ENCODE data around the gene LCP1.
A peak's percentile ranks its signal among the peaks of the same experiment; 100 is the strongest.
"Not testable (repeated sequence)": the region's sequence is repeated elsewhere in the genome, so short reads cannot be mapped to it uniquely, and the experiment has no call there.

The LCP1 gene

DNA sequence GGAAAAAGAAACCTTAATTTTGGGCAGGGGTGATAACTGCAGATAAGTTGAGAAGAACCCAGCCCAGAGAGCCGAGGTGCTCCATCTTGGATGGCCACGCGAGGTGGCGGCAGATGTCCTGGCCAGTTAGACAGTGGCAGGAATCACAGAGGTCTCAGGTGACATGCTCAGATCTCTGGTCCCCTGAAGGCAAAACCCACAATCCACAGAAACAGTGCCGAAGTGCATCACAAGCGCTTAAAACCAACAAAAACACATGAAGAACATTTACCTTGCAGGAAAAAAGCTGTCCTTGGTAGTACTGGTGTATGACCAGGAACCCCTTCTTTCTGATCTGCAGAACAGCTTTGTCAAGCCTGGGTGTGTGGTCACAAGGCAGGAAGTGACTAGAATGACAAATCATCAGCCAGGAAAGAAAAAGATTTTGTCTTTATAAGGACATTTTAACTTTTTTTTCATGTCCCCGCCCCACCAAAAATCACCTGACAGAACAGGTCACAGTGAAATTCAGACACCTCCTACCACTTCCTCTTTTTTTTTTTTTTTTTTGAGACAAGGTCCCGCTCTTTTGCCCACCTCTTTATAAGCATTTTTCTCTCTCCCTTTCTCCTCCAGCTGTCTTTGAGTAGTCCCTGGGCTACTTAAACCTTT, at the start of gene LCP1:
TSS of gene LCP1 (minus strand) at position 338 of the 651 bp plus-strand sequence. CDS start 22,515 bp downstream, outside the sequence.
- peak; percentile 97 for DNase-seq (ENCODE audit: low read depth)
- H3K4me3 ChIP-seq (ENCODE audit: low read depth, low read length), result peak within 1 kb of the TSS; percentile 92
- TF ChIP-seq, protein P1, sequence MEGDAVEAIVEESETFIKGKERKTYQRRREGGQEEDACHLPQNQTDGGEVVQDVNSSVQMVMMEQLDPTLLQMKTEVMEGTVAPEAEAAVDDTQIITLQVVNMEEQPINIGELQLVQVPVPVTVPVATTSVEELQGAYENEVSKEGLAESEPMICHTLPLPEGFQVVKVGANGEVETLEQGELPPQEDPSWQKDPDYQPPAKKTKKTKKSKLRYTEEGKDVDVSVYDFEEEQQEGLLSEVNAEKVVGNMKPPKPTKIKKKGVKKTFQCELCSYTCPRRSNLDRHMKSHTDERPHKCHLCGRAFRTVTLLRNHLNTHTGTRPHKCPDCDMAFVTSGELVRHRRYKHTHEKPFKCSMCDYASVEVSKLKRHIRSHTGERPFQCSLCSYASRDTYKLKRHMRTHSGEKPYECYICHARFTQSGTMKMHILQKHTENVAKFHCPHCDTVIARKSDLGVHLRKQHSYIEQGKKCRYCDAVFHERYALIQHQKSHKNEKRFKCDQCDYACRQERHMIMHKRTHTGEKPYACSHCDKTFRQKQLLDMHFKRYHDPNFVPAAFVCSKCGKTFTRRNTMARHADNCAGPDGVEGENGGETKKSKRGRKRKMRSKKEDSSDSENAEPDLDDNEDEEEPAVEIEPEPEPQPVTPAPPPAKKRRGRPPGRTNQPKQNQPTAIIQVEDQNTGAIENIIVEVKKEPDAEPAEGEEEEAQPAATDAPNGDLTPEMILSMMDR (IDR thresholded peaks at IDR 0.05; ENCODE audit: low read depth, low read length, missing control alignments), result no peak

DNA sequence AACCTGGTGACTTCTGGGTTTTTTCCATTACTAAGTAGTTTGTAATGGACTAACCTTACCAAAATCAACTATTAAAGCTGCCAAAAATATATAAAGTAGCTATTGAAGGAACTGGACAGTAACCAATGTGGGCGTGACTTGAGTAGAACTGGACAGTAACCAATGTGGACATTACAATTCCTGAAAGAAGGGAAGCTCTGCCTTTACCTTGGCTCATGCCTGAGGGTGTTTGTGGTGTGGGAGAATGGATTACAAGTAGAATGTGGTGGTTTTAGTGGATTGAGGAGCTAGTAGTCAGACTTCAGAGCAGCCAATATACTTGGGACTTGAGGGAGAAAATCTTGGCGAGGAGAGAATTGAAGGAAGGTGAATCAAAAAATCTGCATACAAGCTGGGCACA, 47.3 kb upstream of the LCP1 start:
- TF ChIP-seq, protein P1 (IDR thresholded peaks at IDR 0.05; ENCODE audit: low read depth, low read length, missing control alignments), result no peak
- DNase-seq (ENCODE audit: low read depth), result no peak

GRCh38 chr13:46220234-46220633, 38.3 kb upstream of the LCP1 start:
- not testable (repeated sequence) for DNase-seq (ENCODE audit: low read depth)

More for the DNA sequence above, 47.3 kb upstream of the LCP1 start:
- H3K4me3 ChIP-seq (ENCODE audit: low read depth, low read length), result no peak overlapping the region

GRCh38 chr13:46214741-46215140, 32.8 kb upstream of the LCP1 start:
- H3K4me3 ChIP-seq (ENCODE audit: low read depth, low read length), result not testable (repeated sequence)

More at GRCh38 chr13:46220234-46220633, 38.3 kb upstream of the LCP1 start:
- not testable (repeated sequence) for H3K4me3 ChIP-seq (ENCODE audit: low read depth, low read length)

DNA sequence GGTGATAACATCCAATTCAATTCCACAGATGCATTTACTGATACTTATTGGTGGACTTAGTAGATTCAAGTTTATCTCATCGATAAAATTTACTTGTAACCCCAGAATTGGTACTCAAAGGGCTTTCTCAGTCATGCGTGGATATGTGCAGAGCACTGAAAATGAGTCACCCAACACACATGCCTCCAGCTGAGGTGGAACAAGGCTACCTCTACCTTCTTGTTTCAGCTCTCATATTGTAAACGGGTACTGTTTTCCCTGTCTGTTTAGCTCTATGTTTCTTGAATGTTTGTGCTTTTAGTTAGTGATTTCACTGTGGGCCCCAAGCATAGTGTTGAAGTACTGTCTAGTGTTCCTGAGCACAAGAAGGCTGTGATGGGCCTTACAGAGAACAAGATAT, 31.3 kb upstream of the LCP1 start:
- DNase-seq (ENCODE audit: low read depth), result no peak
- TF ChIP-seq, protein P1 (IDR thresholded peaks at IDR 0.05; ENCODE audit: low read depth, low read length, missing control alignments), result no peak
- no peak overlapping the region for H3K4me3 ChIP-seq (ENCODE audit: low read depth, low read length)

More at GRCh38 chr13:46214741-46215140, 32.8 kb upstream of the LCP1 start:
- DNase-seq (ENCODE audit: low read depth), result not testable (repeated sequence)

DNA sequence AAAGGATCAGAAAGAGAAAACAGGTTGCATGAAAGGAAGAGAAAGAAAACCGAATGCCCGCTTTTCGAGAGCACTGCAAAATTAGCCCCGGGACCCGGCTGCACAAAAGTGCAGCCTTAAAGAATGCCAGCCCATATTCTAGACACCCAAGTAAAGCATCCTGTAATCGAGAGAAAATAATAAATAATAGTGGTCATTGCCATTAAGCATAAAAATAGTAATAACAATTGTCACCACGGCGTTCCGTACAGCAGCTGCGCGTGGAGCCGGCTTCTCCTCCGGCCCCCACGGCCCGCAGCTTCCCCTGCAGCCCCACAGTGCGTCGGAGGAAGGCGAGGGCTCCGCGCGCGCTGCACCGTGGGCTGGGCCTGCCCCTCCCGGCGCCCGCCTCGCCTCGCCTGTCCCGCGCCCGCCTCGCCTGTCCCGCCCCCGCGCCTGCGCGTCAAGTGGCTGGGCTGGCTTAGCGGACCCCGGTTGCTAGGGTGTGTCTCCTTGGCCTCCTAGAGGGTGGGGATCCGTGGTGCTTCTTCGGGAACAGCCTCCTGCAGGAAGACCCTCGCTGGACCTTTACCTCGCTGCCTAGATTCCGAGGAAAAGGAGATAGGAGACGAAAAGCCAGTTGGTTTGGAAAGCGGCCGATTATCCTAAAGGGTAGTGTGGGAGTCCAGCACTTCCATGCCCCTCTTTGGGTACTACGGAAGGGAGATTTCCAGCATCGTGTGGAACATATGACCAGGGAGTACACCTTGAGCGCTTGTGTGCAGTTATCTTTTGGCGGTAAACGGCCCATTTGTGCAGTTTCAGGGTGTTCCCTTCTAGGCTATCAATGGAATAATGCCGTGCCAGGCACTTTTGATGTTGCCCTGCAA, 29.7 kb upstream of the LCP1 start, which contains the start of gene LRRC63:
TSS of gene LRRC63 (plus strand) at position 446 of the 869 bp plus-strand sequence. CDS start 1,107 bp downstream, outside the sequence.
- TF ChIP-seq, protein P1 (IDR thresholded peaks at IDR 0.05; ENCODE audit: low read depth, low read length, missing control alignments), result no peak
- peak within 1 kb of the TSS; percentile 62 for H3K4me3 ChIP-seq (ENCODE audit: low read depth, low read length)
- DNase-seq (ENCODE audit: low read depth), result peak; percentile 29

DNA sequence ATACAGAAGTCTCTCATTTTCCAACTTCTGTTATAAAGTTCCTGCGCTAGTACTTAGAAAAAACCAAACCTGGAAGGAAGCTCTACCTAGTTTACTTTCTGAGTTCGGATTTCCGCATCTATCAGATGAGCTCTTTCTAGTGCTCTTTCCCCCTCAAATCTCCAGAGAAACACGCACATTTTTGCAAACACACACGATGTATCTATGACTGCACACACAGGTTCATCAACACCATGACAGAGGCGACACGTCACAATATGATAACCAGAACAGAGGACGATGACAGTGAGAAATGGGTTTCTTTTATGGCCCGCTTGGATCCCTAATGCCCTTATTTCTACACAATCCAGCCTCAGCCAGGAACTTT, 29.1 kb upstream of the LCP1 start:
- peak overlapping the region; percentile 62 for H3K4me3 ChIP-seq (ENCODE audit: low read depth, low read length)
- DNase-seq (ENCODE audit: low read depth), result no peak
- TF ChIP-seq, protein P1 (IDR thresholded peaks at IDR 0.05; ENCODE audit: low read depth, low read length, missing control alignments), result no peak
